Panc1 (cell line): Measurements from ENCODE around the gene TTLL11.

ENCODE experiments used
- POLR2AphosphoS5 ChIP-seq: IDR thresholded peaks from 2 replicates; pipeline ENCODE4 v1.6.1; 2012; ENCODE audit warnings: mild to moderate bottlenecking, low read depth, low read length, moderate library complexity
- SIN3A ChIP-seq: IDR thresholded peaks from 2 replicates; pipeline ENCODE4 v1.6.1; 2012; ENCODE audit warnings: low read depth, mild to moderate bottlenecking, low read length, moderate library complexity, borderline replicate concordance; ENCODE audit not compliant: insufficient read depth
- TCF7L2 ChIP-seq: IDR thresholded peaks from 2 replicates; pipeline ENCODE4 v1.6.1; 2011; ENCODE audit warnings: mild to moderate bottlenecking, low read depth, low read length, inconsistent platforms
- TF ChIP-seq, protein P1 (sequence below): fragments of 450-650 bp; IDR thresholded peaks from 2 replicates; pipeline ENCODE4 v1.5.1; 2017; ENCODE audit warnings: mild to moderate bottlenecking

DNA sequence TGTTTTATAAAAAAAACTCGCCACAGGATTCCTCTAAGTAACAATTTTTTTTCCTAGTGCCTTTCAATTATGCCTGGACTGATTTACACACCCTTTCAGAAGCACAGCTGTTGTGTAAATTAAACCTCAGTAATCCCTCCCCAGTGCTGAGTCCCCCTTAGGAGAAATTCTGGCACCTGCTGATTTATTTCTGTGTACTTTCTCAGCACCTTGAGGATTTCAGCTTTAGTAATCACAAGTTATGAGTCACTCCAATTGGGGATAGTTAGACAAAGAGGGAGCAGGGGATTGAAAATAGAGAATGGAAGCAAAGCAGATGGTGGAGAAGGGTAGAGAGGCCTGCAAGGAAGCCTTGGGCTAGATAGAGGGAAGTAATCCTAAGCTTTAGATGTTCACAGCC is 171.7 kb downstream of the TTLL11 start:
- no peak for TF ChIP-seq POLR2AphosphoS5
- TF ChIP-seq, protein P1, sequence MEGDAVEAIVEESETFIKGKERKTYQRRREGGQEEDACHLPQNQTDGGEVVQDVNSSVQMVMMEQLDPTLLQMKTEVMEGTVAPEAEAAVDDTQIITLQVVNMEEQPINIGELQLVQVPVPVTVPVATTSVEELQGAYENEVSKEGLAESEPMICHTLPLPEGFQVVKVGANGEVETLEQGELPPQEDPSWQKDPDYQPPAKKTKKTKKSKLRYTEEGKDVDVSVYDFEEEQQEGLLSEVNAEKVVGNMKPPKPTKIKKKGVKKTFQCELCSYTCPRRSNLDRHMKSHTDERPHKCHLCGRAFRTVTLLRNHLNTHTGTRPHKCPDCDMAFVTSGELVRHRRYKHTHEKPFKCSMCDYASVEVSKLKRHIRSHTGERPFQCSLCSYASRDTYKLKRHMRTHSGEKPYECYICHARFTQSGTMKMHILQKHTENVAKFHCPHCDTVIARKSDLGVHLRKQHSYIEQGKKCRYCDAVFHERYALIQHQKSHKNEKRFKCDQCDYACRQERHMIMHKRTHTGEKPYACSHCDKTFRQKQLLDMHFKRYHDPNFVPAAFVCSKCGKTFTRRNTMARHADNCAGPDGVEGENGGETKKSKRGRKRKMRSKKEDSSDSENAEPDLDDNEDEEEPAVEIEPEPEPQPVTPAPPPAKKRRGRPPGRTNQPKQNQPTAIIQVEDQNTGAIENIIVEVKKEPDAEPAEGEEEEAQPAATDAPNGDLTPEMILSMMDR, result no peak
- no peak for TF ChIP-seq SIN3A
- no peak for TF ChIP-seq TCF7L2
